Measurements from ENCODE around the gene DHX16.

DNA sequence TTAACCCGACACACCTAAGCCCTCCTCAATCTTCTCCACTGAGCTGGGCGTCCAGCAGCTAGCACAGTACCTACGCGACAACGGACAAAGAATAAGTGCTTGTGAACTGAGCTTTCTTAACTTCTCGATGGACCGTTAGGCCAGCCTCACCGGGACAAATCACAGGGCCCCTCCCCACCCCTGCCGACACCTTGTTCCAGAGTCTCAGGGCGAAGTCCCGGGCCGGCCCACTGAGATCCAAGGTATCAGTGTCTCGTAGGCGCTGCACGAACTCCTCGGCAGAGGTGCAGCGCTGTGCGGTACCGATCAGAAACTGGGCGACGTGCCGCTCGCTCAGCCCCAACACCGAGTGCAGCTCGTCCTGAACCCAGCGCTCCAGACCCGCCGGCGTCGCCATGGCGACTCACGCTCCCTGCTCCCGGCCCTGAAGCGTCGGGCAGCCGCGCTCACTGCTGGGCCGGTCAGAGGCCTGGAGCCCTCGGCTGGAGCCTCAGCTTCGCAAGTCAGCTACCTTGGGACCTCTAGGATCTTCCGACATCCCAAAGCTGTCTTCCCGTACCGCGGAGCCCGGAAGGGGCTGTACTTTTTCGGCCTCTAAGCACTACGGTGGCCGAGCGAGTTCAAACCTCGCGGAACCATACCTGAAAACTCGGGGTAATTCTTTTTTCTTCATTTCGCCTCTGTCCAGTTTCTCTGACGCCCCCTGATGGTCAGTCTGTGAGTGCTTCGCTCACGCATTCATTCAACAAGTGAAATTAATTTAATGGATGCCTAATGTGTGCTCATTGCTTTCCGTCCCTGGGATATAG is at the start of gene DHX16:
- TF ChIP-seq, protein P1, sequence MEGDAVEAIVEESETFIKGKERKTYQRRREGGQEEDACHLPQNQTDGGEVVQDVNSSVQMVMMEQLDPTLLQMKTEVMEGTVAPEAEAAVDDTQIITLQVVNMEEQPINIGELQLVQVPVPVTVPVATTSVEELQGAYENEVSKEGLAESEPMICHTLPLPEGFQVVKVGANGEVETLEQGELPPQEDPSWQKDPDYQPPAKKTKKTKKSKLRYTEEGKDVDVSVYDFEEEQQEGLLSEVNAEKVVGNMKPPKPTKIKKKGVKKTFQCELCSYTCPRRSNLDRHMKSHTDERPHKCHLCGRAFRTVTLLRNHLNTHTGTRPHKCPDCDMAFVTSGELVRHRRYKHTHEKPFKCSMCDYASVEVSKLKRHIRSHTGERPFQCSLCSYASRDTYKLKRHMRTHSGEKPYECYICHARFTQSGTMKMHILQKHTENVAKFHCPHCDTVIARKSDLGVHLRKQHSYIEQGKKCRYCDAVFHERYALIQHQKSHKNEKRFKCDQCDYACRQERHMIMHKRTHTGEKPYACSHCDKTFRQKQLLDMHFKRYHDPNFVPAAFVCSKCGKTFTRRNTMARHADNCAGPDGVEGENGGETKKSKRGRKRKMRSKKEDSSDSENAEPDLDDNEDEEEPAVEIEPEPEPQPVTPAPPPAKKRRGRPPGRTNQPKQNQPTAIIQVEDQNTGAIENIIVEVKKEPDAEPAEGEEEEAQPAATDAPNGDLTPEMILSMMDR (IDR thresholded peaks at IDR 0.05) = peak; percentile 78 to 86 (median 84)
- TF ChIP-seq POLR2A (IDR thresholded peaks at IDR 0.05) (no peak), POLR2AphosphoS5 (IDR thresholded peaks at IDR 0.05; ENCODE audit: insufficient read depth in 1 of 2, low read depth in 1 of 2) (peak; percentile 87 to 100)

Measured in vagina (tissue), 2 donors.